Measurements from ENCODE around the gene ADAMTS20.

ADAMTS20 gene

GRCh38 chr12:43352001-43352400, 200.0 kb downstream of the ADAMTS20 start:
- Histone ChIP-seq H4K20me1 (ENCODE audit: control insufficient read depth, insufficient read depth, low read depth, low read length) (no peaks in the 10 kb centered on the region), H3K9me2 (replicated peaks; ENCODE audit: control insufficient read depth, low read length) (no peaks in the 10 kb centered on the region), H3K4me3 (ENCODE audit: low read length) (no peak overlapping the region), H3K9me3 (ENCODE audit: control insufficient read depth, insufficient read depth, low read length) (no peaks in the 10 kb centered on the region), H3K27me3 (ENCODE audit: control insufficient read depth, low read length) (no peaks in the 10 kb centered on the region), H3K4me2 (ENCODE audit: low read length) (no peak overlapping the region), H3K4me1 (ENCODE audit: control insufficient read depth, low read length) (no peaks in the 10 kb centered on the region), H3K36me3 (ENCODE audit: control insufficient read depth, low read length) (no peaks in the 10 kb centered on the region), H3F3A (ENCODE audit: control insufficient read depth, insufficient read depth) (no peaks in the 10 kb centered on the region), H3K27ac (ENCODE audit: low read depth, low read length) (no peak overlapping the region), H3K79me2 (ENCODE audit: control insufficient read depth, low read length) (no peaks in the 10 kb centered on the region)
- TF ChIP-seq, protein P1, sequence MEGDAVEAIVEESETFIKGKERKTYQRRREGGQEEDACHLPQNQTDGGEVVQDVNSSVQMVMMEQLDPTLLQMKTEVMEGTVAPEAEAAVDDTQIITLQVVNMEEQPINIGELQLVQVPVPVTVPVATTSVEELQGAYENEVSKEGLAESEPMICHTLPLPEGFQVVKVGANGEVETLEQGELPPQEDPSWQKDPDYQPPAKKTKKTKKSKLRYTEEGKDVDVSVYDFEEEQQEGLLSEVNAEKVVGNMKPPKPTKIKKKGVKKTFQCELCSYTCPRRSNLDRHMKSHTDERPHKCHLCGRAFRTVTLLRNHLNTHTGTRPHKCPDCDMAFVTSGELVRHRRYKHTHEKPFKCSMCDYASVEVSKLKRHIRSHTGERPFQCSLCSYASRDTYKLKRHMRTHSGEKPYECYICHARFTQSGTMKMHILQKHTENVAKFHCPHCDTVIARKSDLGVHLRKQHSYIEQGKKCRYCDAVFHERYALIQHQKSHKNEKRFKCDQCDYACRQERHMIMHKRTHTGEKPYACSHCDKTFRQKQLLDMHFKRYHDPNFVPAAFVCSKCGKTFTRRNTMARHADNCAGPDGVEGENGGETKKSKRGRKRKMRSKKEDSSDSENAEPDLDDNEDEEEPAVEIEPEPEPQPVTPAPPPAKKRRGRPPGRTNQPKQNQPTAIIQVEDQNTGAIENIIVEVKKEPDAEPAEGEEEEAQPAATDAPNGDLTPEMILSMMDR (IDR thresholded peaks at IDR 0.05; ENCODE audit: low read depth, low read length, poor library complexity, severe bottlenecking), result no peak
- TF ChIP-seq EZH2phosphoT487 (IDR thresholded peaks at IDR 0.05; ENCODE audit: borderline replicate concordance, low read length), result no peak

DNA sequence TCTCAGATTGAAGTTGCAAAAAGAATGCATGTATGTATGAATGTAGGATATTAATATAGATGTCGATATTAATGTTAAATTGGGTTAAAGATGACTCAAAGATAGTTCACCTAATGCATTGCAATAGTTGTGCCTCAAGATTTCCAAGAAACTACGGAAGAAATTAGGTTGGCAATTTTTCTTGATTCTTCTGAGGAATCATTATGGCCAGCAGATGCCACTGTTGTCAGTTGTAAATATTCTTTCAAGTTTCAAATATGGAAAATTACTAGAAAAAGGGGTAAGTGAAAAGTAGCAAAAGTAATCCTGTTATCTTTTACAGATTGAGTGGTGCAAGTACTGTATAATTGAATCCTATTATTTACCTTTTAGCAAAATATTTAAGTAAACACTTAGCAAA, 202.1 kb downstream of the ADAMTS20 start:
- no peak for TF ChIP-seq EZH2phosphoT487 (IDR thresholded peaks at IDR 0.05; ENCODE audit: borderline replicate concordance, low read length)
- TF ChIP-seq, protein P1 (IDR thresholded peaks at IDR 0.05; ENCODE audit: low read depth, low read length, poor library complexity, severe bottlenecking), result no peak
- Histone ChIP-seq H3K4me2 (ENCODE audit: low read length) (no peak overlapping the region), H3K9me3 (ENCODE audit: control insufficient read depth, insufficient read depth, low read length) (peaks cover 4% of the 10 kb centered on the region; the same call in 1 of the 2 replicates), H3K4me1 (ENCODE audit: control insufficient read depth, low read length) (no peaks in the 10 kb centered on the region), H3K36me3 (ENCODE audit: control insufficient read depth, low read length) (no peaks in the 10 kb centered on the region), H3F3A (ENCODE audit: control insufficient read depth, insufficient read depth) (no peaks in the 10 kb centered on the region), H3K27me3 (ENCODE audit: control insufficient read depth, low read length) (no peaks in the 10 kb centered on the region), H4K20me1 (ENCODE audit: control insufficient read depth, insufficient read depth, low read depth, low read length) (no peaks in the 10 kb centered on the region), H3K27ac (ENCODE audit: low read depth, low read length) (no peak overlapping the region), H3K9me2 (replicated peaks; ENCODE audit: control insufficient read depth, low read length) (no peaks in the 10 kb centered on the region), H3K79me2 (ENCODE audit: control insufficient read depth, low read length) (no peaks in the 10 kb centered on the region), H3K4me3 (ENCODE audit: low read length) (no peak overlapping the region)

GRCh38 chr12:43348221-43348620, 203.8 kb downstream of the ADAMTS20 start:
- Histone ChIP-seq H4K20me1 (ENCODE audit: control insufficient read depth, insufficient read depth, low read depth, low read length) (no peaks in the 10 kb centered on the region), H3K79me2 (ENCODE audit: control insufficient read depth, low read length) (no peaks in the 10 kb centered on the region), H3K4me1 (ENCODE audit: control insufficient read depth, low read length) (no peaks in the 10 kb centered on the region), H3K27ac (ENCODE audit: low read depth, low read length) (no peak overlapping the region), H3K36me3 (ENCODE audit: control insufficient read depth, low read length) (no peaks in the 10 kb centered on the region), H3K9me3 (ENCODE audit: control insufficient read depth, insufficient read depth, low read length) (peaks cover 9% of the 10 kb centered on the region; the same call in 1 of the 2 replicates), H3K27me3 (ENCODE audit: control insufficient read depth, low read length) (no peaks in the 10 kb centered on the region), H3K4me3 (ENCODE audit: low read length) (no peak overlapping the region), H3K4me2 (ENCODE audit: low read length) (no peak overlapping the region), H3K9me2 (replicated peaks; ENCODE audit: control insufficient read depth, low read length) (no peaks in the 10 kb centered on the region), H3F3A (ENCODE audit: control insufficient read depth, insufficient read depth) (no peaks in the 10 kb centered on the region)
- TF ChIP-seq EZH2phosphoT487 (IDR thresholded peaks at IDR 0.05; ENCODE audit: borderline replicate concordance, low read length), result no peak
- TF ChIP-seq, protein P1 (IDR thresholded peaks at IDR 0.05; ENCODE audit: low read depth, low read length, poor library complexity, severe bottlenecking), result no peak
